Rectal smooth muscle tissue (tissue), 1 donor: ENCODE data around the gene ARL15.

Source experiments
- H3K27ac ChIP-seq: one replicate; pipeline ENCODE4 v1.7.0; 2013; ENCODE audit warnings: low read depth, low read length, inconsistent platforms
- H3K27me3 ChIP-seq: one replicate; pipeline ENCODE4 v1.7.0; 2013; ENCODE audit warnings: low read length; ENCODE audit not compliant: control insufficient read depth, insufficient read depth
- H3K36me3 ChIP-seq: one replicate; pipeline ENCODE4 v1.7.0; 2013; ENCODE audit warnings: low read length; ENCODE audit not compliant: control insufficient read depth, insufficient read depth
- H3K4me1 ChIP-seq: one replicate; pipeline ENCODE4 v1.7.0; 2013; ENCODE audit warnings: low read length; ENCODE audit not compliant: control insufficient read depth, insufficient read depth
- H3K4me3 ChIP-seq: one replicate; pipeline ENCODE4 v1.7.0; 2013; ENCODE audit warnings: low read length
- H3K9ac ChIP-seq: one replicate; pipeline ENCODE4 v1.7.0; 2013; ENCODE audit warnings: low read length

Gene ARL15

GRCh38 chr5:54275361-54275760 lies 35.0 kb downstream of the ARL15 start:
- H3K4me3 ChIP-seq = no peak overlapping the region
- no peak overlapping the region for H3K9ac ChIP-seq
- H3K36me3 ChIP-seq = no peaks in the 10 kb centered on the region
- no peaks in the 10 kb centered on the region for H3K27me3 ChIP-seq
- no peak overlapping the region for H3K27ac ChIP-seq
- H3K4me1 ChIP-seq = no peaks in the 10 kb centered on the region

- Histone ChIP-seq H3K9ac (no peak overlapping the region), H3K27ac (no peak overlapping the region), H3K36me3 (no peaks in the 10 kb centered on the region), H3K4me1 (no peaks in the 10 kb centered on the region), H3K27me3 (no peaks in the 10 kb centered on the region), H3K4me3 (no peak overlapping the region)
Measured at GRCh38 chr5:54274944-54275343, 35.4 kb downstream of the ARL15 start.

GRCh38 chr5:54273715-54274114 lies 36.7 kb downstream of the ARL15 start:
- Histone ChIP-seq H3K36me3 (no peaks in the 10 kb centered on the region), H3K4me1 (no peaks in the 10 kb centered on the region), H3K27ac (no peak overlapping the region), H3K27me3 (no peaks in the 10 kb centered on the region), H3K4me3 (no peak overlapping the region), H3K9ac (no peak overlapping the region)

- H3K27ac ChIP-seq = no peak overlapping the region
- no peaks in the 10 kb centered on the region for H3K4me1 ChIP-seq
Measured at GRCh38 chr5:54272746-54273145, 37.6 kb downstream of the ARL15 start.

GRCh38 chr5:54270326-54270725 lies 40.0 kb downstream of the ARL15 start:
- Histone ChIP-seq H3K27me3 (no peaks in the 10 kb centered on the region), H3K36me3 (no peaks in the 10 kb centered on the region), H3K4me3 (no peak overlapping the region), H3K9ac (no peak overlapping the region), H3K27ac (no peak overlapping the region), H3K4me1 (no peaks in the 10 kb centered on the region)

More at GRCh38 chr5:54272746-54273145, 37.6 kb downstream of the ARL15 start:
- Histone ChIP-seq H3K9ac (no peak overlapping the region), H3K36me3 (no peaks in the 10 kb centered on the region), H3K27me3 (no peaks in the 10 kb centered on the region), H3K4me3 (no peak overlapping the region)

- Histone ChIP-seq H3K9ac (no peak overlapping the region), H3K4me1 (no peaks in the 10 kb centered on the region), H3K27me3 (no peaks in the 10 kb centered on the region), H3K4me3 (no peak overlapping the region), H3K27ac (no peak overlapping the region), H3K36me3 (no peaks in the 10 kb centered on the region)
Measured at GRCh38 chr5:54264574-54264973, 45.8 kb downstream of the ARL15 start.

- H3K27me3 ChIP-seq = no peaks in the 10 kb centered on the region
- no peaks in the 10 kb centered on the region for H3K36me3 ChIP-seq
Measured at GRCh38 chr5:54263447-54263846, 46.9 kb downstream of the ARL15 start.

GRCh38 chr5:54261596-54261995 lies 48.8 kb downstream of the ARL15 start:
- Histone ChIP-seq H3K27me3 (no peaks in the 10 kb centered on the region), H3K9ac (no peak overlapping the region), H3K4me1 (no peaks in the 10 kb centered on the region), H3K4me3 (no peak overlapping the region), H3K36me3 (no peaks in the 10 kb centered on the region), H3K27ac (no peak overlapping the region)

More at GRCh38 chr5:54263447-54263846, 46.9 kb downstream of the ARL15 start:
- H3K9ac ChIP-seq = no peak overlapping the region
- H3K27ac ChIP-seq = no peak overlapping the region
- no peak overlapping the region for H3K4me3 ChIP-seq
- no peaks in the 10 kb centered on the region for H3K4me1 ChIP-seq

GRCh38 chr5:54259981-54260380 lies 50.4 kb downstream of the ARL15 start:
- no peak overlapping the region for H3K9ac ChIP-seq
- no peaks in the 10 kb centered on the region for H3K36me3 ChIP-seq
- H3K4me3 ChIP-seq = no peak overlapping the region
- H3K27me3 ChIP-seq = no peaks in the 10 kb centered on the region
- H3K27ac ChIP-seq = no peak overlapping the region
- H3K4me1 ChIP-seq = no peaks in the 10 kb centered on the region

- no peaks in the 10 kb centered on the region for H3K36me3 ChIP-seq
- H3K27ac ChIP-seq = no peak overlapping the region
- H3K9ac ChIP-seq = no peak overlapping the region
- H3K27me3 ChIP-seq = no peaks in the 10 kb centered on the region
- no peak overlapping the region for H3K4me3 ChIP-seq
- no peaks in the 10 kb centered on the region for H3K4me1 ChIP-seq
Measured at GRCh38 chr5:54259090-54259489, 51.3 kb downstream of the ARL15 start.

GRCh38 chr5:54257366-54258118 lies 52.8 kb downstream of the ARL15 start:
- Histone ChIP-seq H3K9ac (no peak overlapping the region), H3K4me1 (no peaks in the 10 kb centered on the region), H3K27ac (no peak overlapping the region), H3K36me3 (no peaks in the 10 kb centered on the region), H3K27me3 (no peaks in the 10 kb centered on the region), H3K4me3 (no peak overlapping the region)

- no peaks in the 10 kb centered on the region for H3K27me3 ChIP-seq
- H3K9ac ChIP-seq = no peak overlapping the region
- H3K27ac ChIP-seq = no peak overlapping the region
- no peaks in the 10 kb centered on the region for H3K36me3 ChIP-seq
- no peaks in the 10 kb centered on the region for H3K4me1 ChIP-seq
- H3K4me3 ChIP-seq = no peak overlapping the region
Measured at GRCh38 chr5:54254482-54255198, 55.7 kb downstream of the ARL15 start.

GRCh38 chr5:54251981-54252380 lies 58.4 kb downstream of the ARL15 start:
- Histone ChIP-seq H3K36me3 (no peaks in the 10 kb centered on the region), H3K27me3 (no peaks in the 10 kb centered on the region), H3K9ac (no peak overlapping the region)

More at GRCh38 chr5:54251981-54252380, 58.4 kb downstream of the ARL15 start:
- no peak overlapping the region for H3K27ac ChIP-seq
- no peak overlapping the region for H3K4me3 ChIP-seq
- no peaks in the 10 kb centered on the region for H3K4me1 ChIP-seq
